GM19395 (cell line): Measurements from ENCODE around the gene CBY2.

Source experiments
- ATAC-seq: cut with Tn5 transposase; IDR thresholded peaks from one replicate; pipeline ENCODE4 v1.9.1; 2021; ENCODE audit warnings: mild to moderate bottlenecking, moderate library complexity; ENCODE audit not compliant: unreplicated experiment

Gene CBY2

GRCh38 chr13:45700971-45701900 is 884 bp upstream of the CBY2 start:
- ATAC-seq: peak; percentile 70

GRCh38 chr13:45702869-45703391 is 810 bp downstream of the CBY2 start:
- ATAC-seq: no peak

GRCh38 chr13:45704211-45704739 is 2.2 kb downstream of the CBY2 start:
- no peak for ATAC-seq

- no peak for ATAC-seq
These were observed 3.0 kb downstream of the CBY2 start for GRCh38 chr13:45704854-45705695.

GRCh38 chr13:45705918-45706317 is 3.8 kb downstream of the CBY2 start:
- peak; percentile 52 for ATAC-seq

- no peak for ATAC-seq
These were observed 5.5 kb downstream of the CBY2 start for GRCh38 chr13:45707516-45708100.

- ATAC-seq: no peak
These were observed 9.8 kb downstream of the CBY2 start for GRCh38 chr13:45711951-45712350.

GRCh38 chr13:45713106-45713690 is 11.1 kb downstream of the CBY2 start:
- ATAC-seq: no peak

GRCh38 chr13:45713721-45714120 is 11.6 kb downstream of the CBY2 start:
- no peak for ATAC-seq

- no peak for ATAC-seq
These were observed 12.1 kb downstream of the CBY2 start for GRCh38 chr13:45714170-45714569.

GRCh38 chr13:45715351-45715750 is 13.2 kb downstream of the CBY2 start:
- no peak for ATAC-seq

- no peak for ATAC-seq
These were observed 15.2 kb downstream of the CBY2 start for GRCh38 chr13:45717349-45717748.

- no peak for ATAC-seq
These were observed 15.9 kb downstream of the CBY2 start for GRCh38 chr13:45718063-45718462.

- no peak for ATAC-seq
These were observed 16.9 kb downstream of the CBY2 start for GRCh38 chr13:45718992-45719391.

GRCh38 chr13:45721203-45721731 is 19.1 kb downstream of the CBY2 start:
- ATAC-seq: no peak

- ATAC-seq: no peak
These were observed 21.7 kb downstream of the CBY2 start for GRCh38 chr13:45723798-45724197.

- no peak for ATAC-seq
These were observed 26.6 kb downstream of the CBY2 start for GRCh38 chr13:45728759-45729158.

GRCh38 chr13:45731455-45731854 is 29.3 kb downstream of the CBY2 start:
- no peak for ATAC-seq

GRCh38 chr13:45732916-45733315 is 30.8 kb downstream of the CBY2 start:
- no peak for ATAC-seq

- no peak for ATAC-seq
These were observed 31.2 kb downstream of the CBY2 start for GRCh38 chr13:45733361-45733760.
